ENCODE results near the gene OVCH2. TPM values are rescaled to one million over a fixed set of nuclear protein-coding genes. Genes with fewer than 3 reads are reported as not detected.

OVCH2 gene
- total and polyA plus RNA-seq, 8 donors: 0.10 to 1.8 (median 0.73) TPM; not detected in 5

DNA sequence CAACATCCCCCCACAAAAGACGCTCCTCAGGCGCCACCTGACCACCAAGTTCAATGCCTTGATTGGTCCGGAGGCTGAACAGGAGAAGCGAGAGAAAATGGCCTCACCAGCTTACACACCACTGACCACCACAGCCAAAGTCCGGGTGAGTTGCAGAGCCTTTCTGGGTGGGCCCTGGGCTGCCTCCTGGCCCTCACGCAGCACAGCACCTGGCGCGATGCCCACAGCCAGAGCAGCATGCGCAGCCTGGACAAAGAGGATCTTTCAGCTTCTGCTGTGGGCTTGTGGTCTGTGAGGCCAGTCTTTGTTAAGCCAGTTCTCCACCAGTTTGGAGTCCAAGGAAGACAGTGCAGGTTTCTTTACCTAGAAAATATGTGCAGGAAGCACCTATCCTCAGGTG lies 54.6 kb downstream of the OVCH2 start:
- Histone ChIP-seq H3K27me3 (no peaks in the 10 kb centered on the region), H3K4me1 (peaks cover 0 to 23% (median 1%) of the 10 kb centered on the region in 4 donors), H3K4me3 (no peak overlapping the region), H3K36me3 (peaks cover 61 to 92% (median 86%) of the 10 kb centered on the region in 4 donors), H3K27ac (peak overlapping the region in 1 of 5 donors; percentile 13), H3K9me3 (no peaks in the 10 kb centered on the region)
- DNase-seq: no peak
- TF ChIP-seq POLR2AphosphoS5 (IDR thresholded peaks at IDR 0.05) (no peak), EP300 (IDR thresholded peaks at IDR 0.05) (no peak), POLR2A (IDR thresholded peaks at IDR 0.05) (no peak)
- TF ChIP-seq, protein P1, sequence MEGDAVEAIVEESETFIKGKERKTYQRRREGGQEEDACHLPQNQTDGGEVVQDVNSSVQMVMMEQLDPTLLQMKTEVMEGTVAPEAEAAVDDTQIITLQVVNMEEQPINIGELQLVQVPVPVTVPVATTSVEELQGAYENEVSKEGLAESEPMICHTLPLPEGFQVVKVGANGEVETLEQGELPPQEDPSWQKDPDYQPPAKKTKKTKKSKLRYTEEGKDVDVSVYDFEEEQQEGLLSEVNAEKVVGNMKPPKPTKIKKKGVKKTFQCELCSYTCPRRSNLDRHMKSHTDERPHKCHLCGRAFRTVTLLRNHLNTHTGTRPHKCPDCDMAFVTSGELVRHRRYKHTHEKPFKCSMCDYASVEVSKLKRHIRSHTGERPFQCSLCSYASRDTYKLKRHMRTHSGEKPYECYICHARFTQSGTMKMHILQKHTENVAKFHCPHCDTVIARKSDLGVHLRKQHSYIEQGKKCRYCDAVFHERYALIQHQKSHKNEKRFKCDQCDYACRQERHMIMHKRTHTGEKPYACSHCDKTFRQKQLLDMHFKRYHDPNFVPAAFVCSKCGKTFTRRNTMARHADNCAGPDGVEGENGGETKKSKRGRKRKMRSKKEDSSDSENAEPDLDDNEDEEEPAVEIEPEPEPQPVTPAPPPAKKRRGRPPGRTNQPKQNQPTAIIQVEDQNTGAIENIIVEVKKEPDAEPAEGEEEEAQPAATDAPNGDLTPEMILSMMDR (IDR thresholded peaks at IDR 0.05): no peak
- 71 to 87% (median 76%) methylated on average over 7 to 9 of the region's 9 CpGs for WGBS, 5 donors
- intact Hi-C loops (cut with DNase I; ENCODE audit: low total_unique reads): no loop called here

DNA sequence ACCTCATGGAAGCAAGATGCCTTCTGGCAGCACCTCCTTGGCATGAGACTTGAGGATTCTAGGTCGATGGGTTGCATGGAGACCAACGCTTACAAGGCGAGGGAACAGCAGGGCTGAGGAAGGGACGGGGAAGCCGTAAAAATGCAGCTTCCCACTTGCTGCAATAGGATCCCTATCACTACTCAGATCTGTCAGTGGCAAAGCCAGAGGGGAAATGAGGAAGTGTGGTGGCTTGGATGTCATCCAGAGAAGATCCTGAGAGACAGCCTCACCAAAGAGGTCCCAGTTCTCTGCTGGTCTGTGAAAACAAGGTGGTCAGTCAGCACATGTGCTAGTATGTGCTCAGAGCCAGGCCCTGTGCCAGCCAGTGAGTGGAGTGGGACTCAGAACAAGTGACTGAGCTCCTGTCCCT lies 55.1 kb downstream of the OVCH2 start:
- Histone ChIP-seq H3K9me3 (no peaks in the 10 kb centered on the region), H3K4me1 (peaks cover 0 to 26% (median 0%) of the 10 kb centered on the region in 4 donors), H3K27me3 (no peaks in the 10 kb centered on the region), H3K27ac (peak overlapping the region in 1 of 5 donors; percentile 13), H3K36me3 (peaks cover 61 to 91% (median 82%) of the 10 kb centered on the region in 4 donors), H3K4me3 (no peak overlapping the region)
- no peak for TF ChIP-seq POLR2A (IDR thresholded peaks at IDR 0.05)
- no peak for TF ChIP-seq POLR2AphosphoS5 (IDR thresholded peaks at IDR 0.05)
- TF ChIP-seq EP300 (IDR thresholded peaks at IDR 0.05): no peak
- TF ChIP-seq, protein P1 (IDR thresholded peaks at IDR 0.05): no peak
- intact Hi-C loops (cut with DNase I; ENCODE audit: low total_unique reads): no loop called here
- WGBS, 5 donors: 54 to 87% (median 77%) methylated on average over 5 of the region's 5 CpGs
- DNase-seq: no peak

DNA sequence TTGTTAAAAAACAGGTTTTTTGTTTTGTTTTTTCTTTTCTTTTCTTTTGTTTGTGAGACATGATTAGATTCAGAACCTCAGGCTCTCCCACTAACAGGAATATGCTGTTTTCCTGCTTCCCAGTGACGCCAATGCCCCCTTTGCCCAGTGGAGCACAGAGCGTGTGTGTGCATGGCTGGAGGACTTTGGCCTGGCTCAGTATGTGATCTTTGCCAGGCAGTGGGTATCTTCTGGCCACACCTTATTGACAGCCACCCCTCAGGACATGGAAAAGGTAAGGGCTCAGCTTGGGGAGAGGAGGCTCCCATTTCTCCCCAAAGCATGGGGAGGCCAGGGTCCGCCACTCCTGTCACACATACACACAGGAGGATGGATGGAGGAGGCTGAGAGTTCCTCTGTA lies 58.0 kb downstream of the OVCH2 start:
- H3K27ac ChIP-seq: no peak overlapping the region
- no peak overlapping the region for H3K4me3 ChIP-seq
- no peaks in the 10 kb centered on the region for H3K27me3 ChIP-seq
- peaks cover 39 to 80% (median 70%) of the 10 kb centered on the region in 4 donors for H3K36me3 ChIP-seq
- DNase-seq: no peak
- 54 to 87% (median 71%) methylated on average over 2 to 3 of the region's 3 CpGs for WGBS, 5 donors
- TF ChIP-seq POLR2A (IDR thresholded peaks at IDR 0.05): no peak
- no peak for TF ChIP-seq POLR2AphosphoS5 (IDR thresholded peaks at IDR 0.05)
- TF ChIP-seq EP300 (IDR thresholded peaks at IDR 0.05): no peak
- TF ChIP-seq, protein P1 (IDR thresholded peaks at IDR 0.05): no peak
- peaks cover 0 to 26% (median 0%) of the 10 kb centered on the region in 4 donors for H3K4me1 ChIP-seq
- H3K9me3 ChIP-seq: no peaks in the 10 kb centered on the region
- intact Hi-C loops (cut with DNase I; ENCODE audit: low total_unique reads): no loop called here

DNA sequence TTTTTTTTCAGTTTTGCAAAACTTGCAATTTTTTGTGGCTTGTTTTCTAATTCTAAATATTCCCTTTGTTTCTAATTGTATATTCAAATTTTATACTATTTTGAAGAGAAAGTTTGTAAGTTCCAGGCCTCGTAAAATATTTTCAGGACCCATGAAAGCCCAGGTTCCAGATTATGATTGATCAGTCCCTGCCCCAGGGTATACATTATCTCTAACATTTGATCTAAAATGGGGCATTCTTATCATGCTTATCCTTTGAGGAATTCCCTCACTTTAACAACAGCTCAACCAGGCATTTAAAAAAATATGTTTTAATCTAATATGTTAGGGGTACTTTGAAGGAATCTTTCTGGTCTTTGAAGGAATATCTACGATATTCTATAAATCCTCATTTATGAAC lies 59.4 kb downstream of the OVCH2 start:
- intact Hi-C loops (cut with DNase I; ENCODE audit: low total_unique reads): no loop called here
- Histone ChIP-seq H3K4me1 (peaks cover 0 to 23% (median 0%) of the 10 kb centered on the region in 4 donors), H3K4me3 (no peak overlapping the region), H3K9me3 (no peaks in the 10 kb centered on the region), H3K27me3 (no peaks in the 10 kb centered on the region), H3K36me3 (peaks cover 31 to 80% (median 69%) of the 10 kb centered on the region in 4 donors), H3K27ac (no peak overlapping the region)
- 78 to 92% (median 87%) methylated on average over 2 of the region's 2 CpGs for WGBS, 5 donors
- DNase-seq: no peak
- TF ChIP-seq POLR2AphosphoS5 (IDR thresholded peaks at IDR 0.05): no peak
- TF ChIP-seq, protein P1 (IDR thresholded peaks at IDR 0.05): no peak
- TF ChIP-seq POLR2A (IDR thresholded peaks at IDR 0.05): no peak
- no peak for TF ChIP-seq EP300 (IDR thresholded peaks at IDR 0.05)

Data from stomach (tissue), 9 donors.